ENCODE data around the gene CLASP1.

Gene CLASP1

DNA sequence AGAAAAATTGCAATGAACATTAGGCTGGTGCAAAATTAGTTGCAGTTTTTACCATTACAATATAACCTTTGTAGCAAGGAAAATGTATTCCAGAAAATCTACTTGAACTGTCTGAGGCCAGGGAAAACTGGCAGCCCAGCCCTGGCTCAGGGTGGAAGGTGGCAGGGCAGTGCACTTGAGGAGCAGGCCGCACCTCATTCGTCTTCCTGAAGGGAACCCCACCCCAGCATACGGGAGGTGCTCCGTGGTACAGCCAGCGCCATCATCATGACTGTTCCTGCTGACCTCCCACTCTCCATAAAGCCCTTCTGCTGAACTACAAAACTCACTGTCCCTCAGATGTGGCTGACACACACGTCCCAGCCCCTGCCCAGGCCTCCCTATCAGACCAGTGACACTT lies 298.4 kb downstream of the CLASP1 start:
- Histone ChIP-seq H4K20me1 (ENCODE audit: insufficient read depth, low read length) (no peaks in the 10 kb centered on the region), H3K79me2 (ENCODE audit: low read length) (no peaks in the 10 kb centered on the region), H3K36me3 (replicated peaks; ENCODE audit: low read depth, low read length) (peaks cover 22% of the 10 kb centered on the region), H3K4me2 (ENCODE audit: low read length) (no peak overlapping the region), H3K4me3 (ENCODE audit: low read length) (no peak overlapping the region), H3K27ac (ENCODE audit: low read length) (no peak overlapping the region), H3K9ac (ENCODE audit: low read length) (no peak overlapping the region), H3K4me1 (ENCODE audit: low read length) (no peaks in the 10 kb centered on the region), H2AFZ (ENCODE audit: low read depth, low read length) (no peak overlapping the region), H3K27me3 (ENCODE audit: low read depth, low read length) (no peaks in the 10 kb centered on the region), H3K9me3 (ENCODE audit: insufficient read depth, low read length) (no peaks in the 10 kb centered on the region)
- TF ChIP-seq EZH2phosphoT487 (IDR thresholded peaks at IDR 0.05; ENCODE audit: low read depth), result no peak
- TF ChIP-seq, protein P1, sequence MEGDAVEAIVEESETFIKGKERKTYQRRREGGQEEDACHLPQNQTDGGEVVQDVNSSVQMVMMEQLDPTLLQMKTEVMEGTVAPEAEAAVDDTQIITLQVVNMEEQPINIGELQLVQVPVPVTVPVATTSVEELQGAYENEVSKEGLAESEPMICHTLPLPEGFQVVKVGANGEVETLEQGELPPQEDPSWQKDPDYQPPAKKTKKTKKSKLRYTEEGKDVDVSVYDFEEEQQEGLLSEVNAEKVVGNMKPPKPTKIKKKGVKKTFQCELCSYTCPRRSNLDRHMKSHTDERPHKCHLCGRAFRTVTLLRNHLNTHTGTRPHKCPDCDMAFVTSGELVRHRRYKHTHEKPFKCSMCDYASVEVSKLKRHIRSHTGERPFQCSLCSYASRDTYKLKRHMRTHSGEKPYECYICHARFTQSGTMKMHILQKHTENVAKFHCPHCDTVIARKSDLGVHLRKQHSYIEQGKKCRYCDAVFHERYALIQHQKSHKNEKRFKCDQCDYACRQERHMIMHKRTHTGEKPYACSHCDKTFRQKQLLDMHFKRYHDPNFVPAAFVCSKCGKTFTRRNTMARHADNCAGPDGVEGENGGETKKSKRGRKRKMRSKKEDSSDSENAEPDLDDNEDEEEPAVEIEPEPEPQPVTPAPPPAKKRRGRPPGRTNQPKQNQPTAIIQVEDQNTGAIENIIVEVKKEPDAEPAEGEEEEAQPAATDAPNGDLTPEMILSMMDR (IDR thresholded peaks at IDR 0.05; ENCODE audit: low read depth, low read length), result no peak

DNA sequence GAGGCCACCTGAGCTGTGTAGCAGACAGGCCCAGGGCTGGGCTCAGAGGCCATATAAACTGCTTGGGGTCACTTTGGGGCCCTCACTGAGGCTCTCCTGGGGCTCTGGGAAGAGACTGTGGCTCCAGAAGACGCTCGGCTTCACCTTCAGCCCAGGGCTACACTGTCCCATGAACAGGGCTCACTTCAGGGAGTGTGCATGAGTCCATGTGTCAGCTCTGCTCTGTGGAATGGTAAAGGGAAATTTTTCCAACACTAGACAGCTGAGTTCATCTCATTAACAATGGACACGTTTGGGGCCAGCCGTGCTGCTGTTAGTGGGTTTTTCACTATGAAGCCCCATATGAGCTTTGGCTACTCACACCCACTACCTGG lies 298.9 kb downstream of the CLASP1 start:
- no peak overlapping the region for H3K4me3 ChIP-seq (ENCODE audit: low read length)
- H3K4me1 ChIP-seq (ENCODE audit: low read length), result no peaks in the 10 kb centered on the region
- H3K27ac ChIP-seq (ENCODE audit: low read length), result no peak overlapping the region
- peaks cover 18% of the 10 kb centered on the region for H3K36me3 ChIP-seq (replicated peaks; ENCODE audit: low read depth, low read length)
- no peak overlapping the region for H3K9ac ChIP-seq (ENCODE audit: low read length)
- H3K9me3 ChIP-seq (ENCODE audit: insufficient read depth, low read length), result no peaks in the 10 kb centered on the region
- H3K4me2 ChIP-seq (ENCODE audit: low read length), result no peak overlapping the region
- no peaks in the 10 kb centered on the region for H3K27me3 ChIP-seq (ENCODE audit: low read depth, low read length)
- TF ChIP-seq, protein P1 (IDR thresholded peaks at IDR 0.05; ENCODE audit: low read depth, low read length), result no peak
- no peak for TF ChIP-seq EZH2phosphoT487 (IDR thresholded peaks at IDR 0.05; ENCODE audit: low read depth)
- H4K20me1 ChIP-seq (ENCODE audit: insufficient read depth, low read length), result no peaks in the 10 kb centered on the region
- H2AFZ ChIP-seq (ENCODE audit: low read depth, low read length), result no peak overlapping the region
- H3K79me2 ChIP-seq (ENCODE audit: low read length), result no peaks in the 10 kb centered on the region

DNA sequence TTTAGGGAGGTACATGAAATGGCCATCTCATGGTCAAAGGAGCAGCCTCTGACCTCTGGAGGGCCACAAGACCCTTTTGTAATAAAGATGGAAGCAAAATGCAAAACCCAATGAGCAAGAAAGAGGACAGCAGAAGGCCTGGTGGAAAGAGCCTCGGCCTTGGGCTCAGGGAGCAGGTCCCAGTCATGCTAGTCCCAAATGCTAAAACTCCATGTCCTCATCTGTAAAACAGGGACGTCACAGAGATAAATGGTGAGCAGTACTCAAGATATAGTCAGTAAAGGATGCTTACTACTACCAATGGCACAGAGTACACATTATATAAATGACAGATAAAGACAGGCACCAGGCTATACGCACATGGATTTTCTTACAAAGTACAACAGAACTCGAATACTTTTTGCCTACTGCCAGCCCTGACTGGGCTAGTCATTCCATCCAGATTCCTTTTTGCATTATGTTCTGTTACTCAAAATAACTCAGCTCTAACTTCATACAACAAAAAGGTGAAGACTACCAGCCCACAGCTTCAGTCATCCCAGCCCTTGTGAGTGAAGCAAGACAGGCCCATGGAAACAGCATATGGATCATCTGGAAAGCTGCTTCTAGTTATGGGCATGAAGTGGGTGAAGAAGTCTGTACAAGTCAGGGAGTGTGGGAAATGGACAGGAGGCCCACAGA lies 299.4 kb downstream of the CLASP1 start:
- Histone ChIP-seq H3K4me1 (ENCODE audit: low read length) (no peaks in the 10 kb centered on the region), H3K9ac (ENCODE audit: low read length) (no peak overlapping the region), H3K4me3 (ENCODE audit: low read length) (no peak overlapping the region), H3K27me3 (ENCODE audit: low read depth, low read length) (no peaks in the 10 kb centered on the region), H3K27ac (ENCODE audit: low read length) (no peak overlapping the region), H3K36me3 (replicated peaks; ENCODE audit: low read depth, low read length) (peaks cover 20% of the 10 kb centered on the region), H3K9me3 (ENCODE audit: insufficient read depth, low read length) (no peaks in the 10 kb centered on the region), H3K4me2 (ENCODE audit: low read length) (no peak overlapping the region), H2AFZ (ENCODE audit: low read depth, low read length) (no peak overlapping the region), H4K20me1 (ENCODE audit: insufficient read depth, low read length) (no peaks in the 10 kb centered on the region), H3K79me2 (ENCODE audit: low read length) (no peaks in the 10 kb centered on the region)
- TF ChIP-seq, protein P1 (IDR thresholded peaks at IDR 0.05; ENCODE audit: low read depth, low read length), result no peak
- no peak for TF ChIP-seq EZH2phosphoT487 (IDR thresholded peaks at IDR 0.05; ENCODE audit: low read depth)

- Histone ChIP-seq H3K27ac (ENCODE audit: low read length) (no peak overlapping the region), H4K20me1 (ENCODE audit: insufficient read depth, low read length) (no peaks in the 10 kb centered on the region), H3K4me2 (ENCODE audit: low read length) (no peak overlapping the region), H3K4me1 (ENCODE audit: low read length) (no peaks in the 10 kb centered on the region), H3K36me3 (replicated peaks; ENCODE audit: low read depth, low read length) (peaks cover 12% of the 10 kb centered on the region), H2AFZ (ENCODE audit: low read depth, low read length) (no peak overlapping the region), H3K9ac (ENCODE audit: low read length) (no peak overlapping the region), H3K9me3 (ENCODE audit: insufficient read depth, low read length) (no peaks in the 10 kb centered on the region), H3K27me3 (ENCODE audit: low read depth, low read length) (no peaks in the 10 kb centered on the region), H3K79me2 (ENCODE audit: low read length) (no peaks in the 10 kb centered on the region), H3K4me3 (ENCODE audit: low read length) (no peak overlapping the region)
- TF ChIP-seq, protein P1 (IDR thresholded peaks at IDR 0.05; ENCODE audit: low read depth, low read length), result no peak
- no peak for TF ChIP-seq EZH2phosphoT487 (IDR thresholded peaks at IDR 0.05; ENCODE audit: low read depth)
Measured at GRCh38 chr2:121348128-121348740, 301.0 kb downstream of the CLASP1 start.
